DOHH2 (cell line): ENCODE data around the gene MMP1.

Experiments
- H3F3A ChIP-seq: fragments of 200-600 bp; sonication (generic), shearing (Covaris generic); 2 replicates; pipeline ENCODE4 v1.6.0; 2016; ENCODE audit warnings: antibody characterized with exemption, mild to moderate bottlenecking; ENCODE audit not compliant: control insufficient read depth, insufficient read depth
- H3K27ac ChIP-seq: fragments of 200-600 bp; sonication (generic); 2 replicates; pipeline ENCODE4 v1.5.1; 2014; ENCODE audit warnings: low read depth, mild to moderate bottlenecking, low read length, moderate library complexity
- H3K27me3 ChIP-seq: fragments of 200-600 bp; sonication (generic); 2 replicates; pipeline ENCODE4 v1.6.1; 2014; ENCODE audit warnings: mild to moderate bottlenecking, low read length, mixed read lengths; ENCODE audit not compliant: control insufficient read depth
- H3K36me3 ChIP-seq: fragments of 200-600 bp; sonication (generic); 2 replicates; pipeline ENCODE4 v1.6.1; 2014; ENCODE audit warnings: mild to moderate bottlenecking, low read length, moderate library complexity, mixed read lengths; ENCODE audit not compliant: control insufficient read depth
- H3K4me1 ChIP-seq: fragments of 200-600 bp; sonication (generic); 2 replicates; pipeline ENCODE4 v1.6.1; 2014; ENCODE audit warnings: mild to moderate bottlenecking, low read length, mixed read lengths; ENCODE audit not compliant: control insufficient read depth
- H3K4me2 ChIP-seq: fragments of 200-600 bp; sonication (generic); 2 replicates; pipeline ENCODE4 v1.6.0; 2014; ENCODE audit warnings: mild to moderate bottlenecking, low read length, moderate library complexity
- H3K4me3 ChIP-seq: fragments of 200-600 bp; sonication (generic); 2 replicates; pipeline ENCODE4 v1.5.1; 2014; ENCODE audit warnings: mild to moderate bottlenecking, low read length, mixed read lengths
- H3K79me2 ChIP-seq: fragments of 200-600 bp; sonication (generic); 2 replicates; pipeline ENCODE4 v1.6.1; 2014; ENCODE audit warnings: mild to moderate bottlenecking, low read length, mixed read lengths; ENCODE audit not compliant: control insufficient read depth
- H3K9me2 ChIP-seq: fragments of 200-600 bp; sonication (generic); replicated peaks from 2 replicates; pipeline ENCODE4 v1.6.1; 2014; ENCODE audit warnings: mild to moderate bottlenecking, low read length, mixed read lengths; ENCODE audit not compliant: control insufficient read depth
- H3K9me3 ChIP-seq: fragments of 200-600 bp; sonication (generic); 2 replicates; pipeline ENCODE4 v1.6.1; 2014; ENCODE audit warnings: antibody characterized with exemption, low read length, mixed read lengths; ENCODE audit not compliant: control insufficient read depth, insufficient read depth
- H4K20me1 ChIP-seq: fragments of 200-600 bp; sonication (generic); 2 replicates; pipeline ENCODE4 v1.6.0; 2014; ENCODE audit warnings: low read depth, mild to moderate bottlenecking, antibody characterized with exemption, low read length, moderate library complexity; ENCODE audit not compliant: control insufficient read depth, insufficient read depth
- CTCF ChIP-seq: fragments of 200-600 bp; sonication (generic); IDR thresholded peaks from one replicate; pipeline ENCODE4 v1.5.1; 2014; ENCODE audit warnings: antibody characterized with exemption, mild to moderate bottlenecking, low read depth, low read length; ENCODE audit not compliant: poor library complexity, severe bottlenecking
- EZH2phosphoT487 ChIP-seq: fragments of 200-600 bp; sonication (generic); IDR thresholded peaks from 2 replicates; pipeline ENCODE4 v1.6.1; 2017; ENCODE audit warnings: borderline replicate concordance, mild to moderate bottlenecking, antibody characterized with exemption, low read length, moderate library complexity, mixed read lengths

The MMP1 gene

GRCh38 chr11:102809971-102810370 is 12.0 kb upstream of the MMP1 start:
- Histone ChIP-seq H3K4me1 (no peaks in the 10 kb centered on the region), H3K27me3 (0 out of 2 replicates have a peak, but pooled peaks cover 3% of the 10 kb centered on the region), H4K20me1 (no peaks in the 10 kb centered on the region), H3K9me2 (no peaks in the 10 kb centered on the region), H3K36me3 (no peaks in the 10 kb centered on the region), H3K9me3 (no peaks in the 10 kb centered on the region), H3K4me2 (no peak overlapping the region), H3F3A (no peaks in the 10 kb centered on the region), H3K27ac (no peak overlapping the region), H3K4me3 (no peak overlapping the region), H3K79me2 (no peaks in the 10 kb centered on the region)
- TF ChIP-seq CTCF (no peak), EZH2phosphoT487 (no peak)

- H3K27ac ChIP-seq = no peak overlapping the region
- no peaks in the 10 kb centered on the region for H3K36me3 ChIP-seq
- H3K4me1 ChIP-seq = no peaks in the 10 kb centered on the region
- H3K9me3 ChIP-seq = no peaks in the 10 kb centered on the region
- H3K4me2 ChIP-seq = no peak overlapping the region
- peaks cover 6% of the 10 kb centered on the region; the same call in 1 of the 2 replicates for H3K27me3 ChIP-seq
- no peaks in the 10 kb centered on the region for H3K79me2 ChIP-seq
- no peaks in the 10 kb centered on the region for H4K20me1 ChIP-seq
- no peak overlapping the region for H3K4me3 ChIP-seq
- TF ChIP-seq EZH2phosphoT487 (no peak), CTCF (peak; percentile 21)
- no peaks in the 10 kb centered on the region for H3F3A ChIP-seq
- H3K9me2 ChIP-seq = no peaks in the 10 kb centered on the region
Observed at GRCh38 chr11:102807921-102808320, 10.0 kb upstream of the MMP1 start.

GRCh38 chr11:102806296-102806695 is 8.3 kb upstream of the MMP1 start:
- Histone ChIP-seq H3K27ac (no peak overlapping the region), H3K9me3 (no peaks in the 10 kb centered on the region), H3K79me2 (no peaks in the 10 kb centered on the region), H3K9me2 (no peaks in the 10 kb centered on the region), H3K4me1 (no peaks in the 10 kb centered on the region), H3K36me3 (no peaks in the 10 kb centered on the region), H3K27me3 (peaks cover 6% of the 10 kb centered on the region; the same call in 1 of the 2 replicates), H4K20me1 (no peaks in the 10 kb centered on the region), H3K4me3 (no peak overlapping the region), H3F3A (no peaks in the 10 kb centered on the region), H3K4me2 (no peak overlapping the region)
- no peak for TF ChIP-seq CTCF
- no peak for TF ChIP-seq EZH2phosphoT487
